Measurements from ENCODE around the gene VMP1.
"Not testable (repeated sequence)": the region's sequence is repeated elsewhere in the genome, so short reads cannot be mapped to it uniquely, and the experiment has no call there.

The VMP1 gene

GRCh38 chr17:59785091-59785799, 77.8 kb downstream of the VMP1 start:
- no peak for TF ChIP-seq CTCF (IDR thresholded peaks at IDR 0.05; ENCODE audit: extremely low read depth, missing control alignments)
- DNase-seq (ENCODE audit: low spot score) = no peak

- no peak for TF ChIP-seq CTCF (IDR thresholded peaks at IDR 0.05; ENCODE audit: extremely low read depth, missing control alignments)
- no peak for DNase-seq (ENCODE audit: low spot score)
Measured at GRCh38 chr17:59786213-59786535, 78.7 kb downstream of the VMP1 start.

- no peak for TF ChIP-seq CTCF (IDR thresholded peaks at IDR 0.05; ENCODE audit: extremely low read depth, missing control alignments)
- DNase-seq (ENCODE audit: low spot score) = peak; percentile 69
Measured at GRCh38 chr17:59786536-59787319, 79.3 kb downstream of the VMP1 start.

- not testable (repeated sequence) for DNase-seq (ENCODE audit: low spot score)
Measured at GRCh38 chr17:59789849-59790248, 82.4 kb downstream of the VMP1 start.

GRCh38 chr17:59790418-59790817, 83.0 kb downstream of the VMP1 start:
- not testable (repeated sequence) for DNase-seq (ENCODE audit: low spot score)

GRCh38 chr17:59790910-59791309, 83.5 kb downstream of the VMP1 start:
- no peak for TF ChIP-seq CTCF (IDR thresholded peaks at IDR 0.05; ENCODE audit: extremely low read depth, missing control alignments)
- no peak for DNase-seq (ENCODE audit: low spot score)

GRCh38 chr17:59791603-59792457, 84.4 kb downstream of the VMP1 start:
- DNase-seq (ENCODE audit: low spot score) = no peak
- TF ChIP-seq CTCF (IDR thresholded peaks at IDR 0.05; ENCODE audit: extremely low read depth, missing control alignments) = no peak

- not testable (repeated sequence) for DNase-seq (ENCODE audit: low spot score)
Measured at GRCh38 chr17:59792458-59792823, 85.0 kb downstream of the VMP1 start.
